ENCODE results near the gene NCKAP5.

DNA sequence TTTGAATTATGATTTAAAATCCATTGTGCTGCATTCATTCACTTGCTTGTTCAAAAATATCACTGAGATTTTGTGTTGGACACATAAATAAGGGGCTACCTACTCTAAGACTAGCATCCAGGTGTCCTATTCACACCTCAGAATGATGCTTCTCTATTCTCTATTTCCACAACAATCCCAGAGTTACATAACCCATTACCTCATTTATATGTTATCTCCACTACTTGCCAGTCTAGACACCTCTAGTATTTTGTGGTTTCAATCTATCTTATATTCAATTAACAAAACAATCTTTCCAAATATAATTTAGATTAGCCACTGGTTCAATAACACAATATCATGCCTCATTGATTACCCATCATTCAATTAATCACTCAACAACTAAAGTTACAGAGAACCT, 409.8 kb downstream of the NCKAP5 start:
- TF ChIP-seq, protein P1, sequence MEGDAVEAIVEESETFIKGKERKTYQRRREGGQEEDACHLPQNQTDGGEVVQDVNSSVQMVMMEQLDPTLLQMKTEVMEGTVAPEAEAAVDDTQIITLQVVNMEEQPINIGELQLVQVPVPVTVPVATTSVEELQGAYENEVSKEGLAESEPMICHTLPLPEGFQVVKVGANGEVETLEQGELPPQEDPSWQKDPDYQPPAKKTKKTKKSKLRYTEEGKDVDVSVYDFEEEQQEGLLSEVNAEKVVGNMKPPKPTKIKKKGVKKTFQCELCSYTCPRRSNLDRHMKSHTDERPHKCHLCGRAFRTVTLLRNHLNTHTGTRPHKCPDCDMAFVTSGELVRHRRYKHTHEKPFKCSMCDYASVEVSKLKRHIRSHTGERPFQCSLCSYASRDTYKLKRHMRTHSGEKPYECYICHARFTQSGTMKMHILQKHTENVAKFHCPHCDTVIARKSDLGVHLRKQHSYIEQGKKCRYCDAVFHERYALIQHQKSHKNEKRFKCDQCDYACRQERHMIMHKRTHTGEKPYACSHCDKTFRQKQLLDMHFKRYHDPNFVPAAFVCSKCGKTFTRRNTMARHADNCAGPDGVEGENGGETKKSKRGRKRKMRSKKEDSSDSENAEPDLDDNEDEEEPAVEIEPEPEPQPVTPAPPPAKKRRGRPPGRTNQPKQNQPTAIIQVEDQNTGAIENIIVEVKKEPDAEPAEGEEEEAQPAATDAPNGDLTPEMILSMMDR (IDR thresholded peaks at IDR 0.05) = no peak
- no peak for TF ChIP-seq POLR2A (IDR thresholded peaks at IDR 0.05)
